Neural progenitor cell (in vitro differentiated cells): ENCODE results near the gene IQGAP2.

ENCODE experiments used
- CTCF ChIP-seq: fragments of 200-600 bp; sonication (generic); IDR thresholded peaks from 2 replicates; pipeline ENCODE4 v1.5.1; 2017; ENCODE audit warnings: antibody characterized with exemption, mild to moderate bottlenecking
- EZH2 ChIP-seq: fragments of 200-600 bp; sonication (generic); IDR thresholded peaks from 2 replicates; pipeline ENCODE4 v1.6.1; 2017; ENCODE audit warnings: antibody characterized with exemption, mild to moderate bottlenecking, moderate library complexity
- EZH2phosphoT487 ChIP-seq: fragments of 200-600 bp; sonication (generic); IDR thresholded peaks from 2 replicates; pipeline ENCODE4 v1.6.1; 2017; ENCODE audit warnings: antibody characterized with exemption

- TF ChIP-seq CTCF (no peak), EZH2 (no peak), EZH2phosphoT487 (no peak)
These were observed 129.0 kb downstream of the IQGAP2 start for GRCh38 chr5:76532052-76532451.
